NCI-H187 treated with DMSO at 0.1 percent for 48 hours (cell line): ENCODE measurements around the gene DAGLB.
"Not testable (repeated sequence)": the region's sequence is repeated elsewhere in the genome, so short reads cannot be mapped to it uniquely, and the experiment has no call there.

ENCODE experiments used
- DNase-seq: peaks from one replicate; lab custom pipeline; 2025; lab: John Stamatoyannopoulos, UW

DAGLB gene

GRCh38 chr7:6447581-6448199 is at the start of gene DAGLB:
TSS of gene DAGLB (minus strand) at chr7:6447954. CDS start at chr7:6447842, 112 bp downstream.
- DNase-seq = peak; percentile 37

DNA sequence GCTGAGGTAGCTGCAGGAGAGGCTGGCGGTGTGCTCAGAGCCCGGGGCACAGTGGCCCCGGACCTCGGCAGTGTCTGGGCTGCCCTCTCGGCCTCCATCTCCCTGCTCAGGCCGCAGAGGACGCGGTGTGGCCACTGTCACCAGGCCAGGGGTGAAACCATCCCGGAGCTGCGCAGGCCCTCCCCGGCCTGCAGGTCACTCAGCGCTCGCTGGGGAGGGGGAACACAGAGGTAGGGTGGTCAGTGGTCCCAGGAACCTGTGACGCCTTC is 49.8 kb upstream of the DAGLB start:
- DNase-seq = no peak

GRCh38 chr7:6496842-6497636 is 49.3 kb upstream of the DAGLB start:
- no peak for DNase-seq

GRCh38 chr7:6495597-6496262 is 48.0 kb upstream of the DAGLB start:
- DNase-seq = no peak

- DNase-seq = no peak
These were observed 46.6 kb upstream of the DAGLB start for GRCh38 chr7:6494365-6494764.

GRCh38 chr7:6491194-6491593 is 43.4 kb upstream of the DAGLB start:
- DNase-seq = no peak

DNA sequence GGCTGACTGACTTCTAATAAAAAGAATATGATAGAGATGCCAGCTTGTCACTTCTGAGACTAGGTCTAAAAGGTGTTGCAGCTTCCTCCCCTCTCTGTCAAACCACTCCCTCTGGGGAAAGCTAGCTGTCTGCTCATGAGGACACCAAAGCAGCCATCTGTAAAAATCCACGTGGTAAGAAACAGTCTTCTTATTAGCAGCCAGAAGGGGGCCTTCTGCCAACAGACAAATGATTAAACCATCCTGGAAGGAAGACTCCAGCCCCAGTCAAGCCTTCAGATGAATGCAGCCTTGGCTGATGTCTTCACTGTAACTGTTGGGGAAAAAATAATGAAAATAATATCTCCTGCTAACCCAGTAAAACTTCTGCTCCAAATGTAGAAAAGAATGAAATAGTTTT is 41.9 kb upstream of the DAGLB start:
- DNase-seq = no peak

- no peak for DNase-seq
These were observed 39.4 kb upstream of the DAGLB start for GRCh38 chr7:6487184-6487545.

- DNase-seq = no peak
These were observed 38.9 kb upstream of the DAGLB start for GRCh38 chr7:6486438-6487183.

DNA sequence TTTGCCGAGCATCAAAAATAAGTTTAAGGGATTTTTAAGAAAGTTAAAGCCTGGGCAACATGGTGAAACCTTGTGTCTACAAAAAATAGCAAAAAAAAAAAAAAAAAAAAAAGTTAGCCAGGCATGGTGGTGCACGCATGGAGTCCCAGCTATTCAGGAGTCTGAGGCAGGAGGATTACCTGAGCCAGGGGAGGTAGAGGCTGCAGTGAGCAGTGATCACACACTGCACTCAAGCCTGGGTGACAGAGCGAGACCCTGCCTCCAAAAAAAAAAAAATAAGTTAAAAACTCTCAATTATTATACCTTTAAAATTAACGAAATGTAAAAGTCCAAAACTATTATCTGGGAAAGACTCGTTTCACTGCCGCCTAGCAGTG is 35.0 kb upstream of the DAGLB start:
- no peak for DNase-seq

DNA sequence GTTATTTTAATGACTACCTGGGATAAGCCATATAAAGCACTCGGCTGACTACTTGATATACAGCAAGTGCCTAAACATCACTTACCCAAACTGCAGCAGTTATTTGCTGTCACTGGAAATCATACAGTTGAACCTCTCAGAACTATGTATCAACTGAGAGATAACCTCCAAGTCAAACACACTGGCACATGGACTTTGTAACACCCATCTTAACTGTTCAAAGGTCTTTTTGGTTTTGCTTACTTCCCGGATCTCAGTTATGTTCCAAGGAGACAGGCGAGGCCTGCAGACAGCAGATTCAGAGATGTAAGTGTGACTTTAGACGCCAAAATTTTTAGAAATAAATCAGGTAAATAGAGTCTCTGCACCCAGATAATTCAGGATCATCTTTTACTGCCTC is 34.6 kb upstream of the DAGLB start:
- DNase-seq = no peak

DNA sequence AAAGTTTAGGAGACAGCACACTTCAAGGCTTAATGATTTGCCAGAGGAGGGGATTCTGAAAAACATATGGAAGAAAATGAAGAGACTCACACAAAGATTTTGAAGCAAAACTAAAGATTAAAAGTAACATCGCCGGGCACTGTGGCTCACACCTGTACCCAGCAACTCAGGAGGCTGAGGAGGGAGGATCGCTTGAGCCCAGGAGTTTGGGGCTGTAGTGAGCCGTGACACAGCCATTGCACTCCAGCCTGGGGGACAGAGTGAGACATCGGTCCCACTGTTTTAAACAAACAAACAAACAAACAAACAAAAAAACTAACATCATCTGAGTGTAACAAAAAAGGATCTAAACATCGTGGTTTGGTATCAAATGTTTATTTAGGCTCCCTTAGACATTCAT is 33.7 kb upstream of the DAGLB start:
- DNase-seq = no peak

- no peak for DNase-seq
These were observed 32.5 kb upstream of the DAGLB start for GRCh38 chr7:6480323-6480660.

DNA sequence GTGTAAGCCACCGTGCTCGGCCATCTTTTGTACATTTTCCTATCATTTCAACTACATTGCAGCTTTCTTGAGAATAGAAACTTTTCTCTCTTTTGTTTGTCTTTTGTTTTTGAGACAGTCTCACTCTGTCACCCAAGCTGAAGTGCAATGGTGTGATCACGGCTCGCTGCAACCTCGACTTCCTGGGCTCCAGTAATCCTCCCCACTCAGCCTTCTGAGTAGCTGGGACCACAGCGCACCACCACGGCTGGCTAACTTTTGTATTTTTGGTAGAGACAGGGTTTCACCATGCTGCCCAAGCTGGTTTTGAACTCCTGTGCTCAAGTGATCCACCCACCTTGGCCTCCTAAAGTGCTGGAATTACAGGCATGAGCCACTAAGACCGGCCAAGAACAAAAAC is 31.3 kb upstream of the DAGLB start:
- no peak for DNase-seq

DNA sequence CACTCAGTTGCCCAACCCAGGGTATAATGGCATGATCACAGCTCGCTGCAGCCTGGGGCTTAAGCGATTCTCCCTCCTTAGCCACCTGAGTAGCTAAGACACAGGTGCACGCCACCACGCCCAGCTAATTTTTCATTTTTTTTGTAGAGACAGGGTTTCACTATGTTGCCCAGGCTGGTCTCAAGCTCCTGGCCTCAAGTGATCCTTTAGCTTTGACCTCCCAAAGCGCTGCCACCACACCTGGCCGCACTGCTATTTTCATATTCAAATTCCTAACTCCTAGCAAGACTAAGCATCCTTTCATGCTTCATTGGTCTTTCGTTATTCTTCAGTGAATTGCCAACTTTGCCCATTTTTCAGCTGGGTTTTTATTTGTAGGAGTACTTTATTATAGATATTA is 30.4 kb upstream of the DAGLB start:
- no peak for DNase-seq

GRCh38 chr7:6477318-6477660 is 29.5 kb upstream of the DAGLB start:
- no peak for DNase-seq

- no peak for DNase-seq
These were observed 29.0 kb upstream of the DAGLB start for GRCh38 chr7:6476596-6477317.

DNA sequence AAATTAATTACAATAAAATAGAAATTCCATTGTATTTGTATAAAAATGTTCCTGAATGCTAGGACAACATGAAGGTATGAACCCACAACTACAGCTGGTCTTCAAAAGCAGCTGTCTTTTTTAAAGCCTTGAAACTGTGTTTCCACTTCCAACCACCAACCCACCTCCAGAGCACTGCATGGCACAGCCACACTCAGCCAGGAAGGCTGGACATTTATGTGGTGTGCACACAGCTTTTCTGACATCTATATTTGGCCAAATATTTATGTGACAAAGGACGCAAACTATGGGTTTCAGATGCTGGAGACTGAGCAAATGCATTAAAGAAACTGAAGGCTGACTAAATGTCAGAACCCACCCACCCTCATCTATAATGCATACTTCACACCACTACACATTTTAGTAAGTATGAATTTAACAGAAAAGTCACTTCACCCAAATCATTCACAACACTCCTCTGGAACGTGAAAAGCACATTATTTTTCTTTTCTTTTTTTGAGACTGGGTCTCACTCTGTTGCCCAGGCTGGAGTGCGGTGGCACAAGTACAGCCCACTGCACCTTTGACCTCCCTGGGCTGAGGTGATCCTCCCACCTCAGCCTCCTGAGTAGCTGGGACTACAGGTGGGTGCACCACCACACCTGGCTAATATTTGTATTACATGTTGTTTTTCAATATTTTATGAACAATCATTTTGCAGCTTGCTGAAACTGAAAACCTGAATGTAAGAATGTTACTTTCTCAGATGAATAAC is 27.9 kb upstream of the DAGLB start:
- DNase-seq = no peak

DNA sequence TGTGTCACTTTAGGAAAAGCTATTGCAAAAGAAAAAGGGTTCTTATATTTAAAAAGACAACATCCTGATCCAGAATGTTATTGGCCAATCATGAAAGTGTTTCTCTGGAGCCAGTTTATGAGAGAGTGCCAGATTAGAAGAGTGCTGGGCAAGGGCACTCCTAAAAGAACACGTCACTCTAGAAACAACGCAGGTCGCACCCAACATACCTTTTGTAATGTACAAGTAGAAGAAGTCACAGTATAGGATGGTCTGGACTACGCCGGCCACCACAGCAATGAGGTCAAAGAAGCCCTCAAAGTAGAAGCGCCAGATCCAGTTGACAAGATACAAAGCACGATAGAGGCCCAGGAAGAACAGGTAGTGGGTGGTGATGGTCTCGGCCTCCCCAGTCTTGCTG is 18.1 kb upstream of the DAGLB start:
- DNase-seq = no peak

- DNase-seq = not testable (repeated sequence)
These were observed 15.9 kb upstream of the DAGLB start for GRCh38 chr7:6463609-6464008.

GRCh38 chr7:6461946-6462550 is 14.3 kb upstream of the DAGLB start:
- no peak for DNase-seq
